T-helper 1 cell (primary cell): ENCODE measurements around the gene POLR1E.

Experiments
- DNase-seq, 5 donors: peaks; one replicate each; pipeline ENCODE4 v3.0.0-alpha.2; 2012 to 2020

Gene POLR1E

DNA sequence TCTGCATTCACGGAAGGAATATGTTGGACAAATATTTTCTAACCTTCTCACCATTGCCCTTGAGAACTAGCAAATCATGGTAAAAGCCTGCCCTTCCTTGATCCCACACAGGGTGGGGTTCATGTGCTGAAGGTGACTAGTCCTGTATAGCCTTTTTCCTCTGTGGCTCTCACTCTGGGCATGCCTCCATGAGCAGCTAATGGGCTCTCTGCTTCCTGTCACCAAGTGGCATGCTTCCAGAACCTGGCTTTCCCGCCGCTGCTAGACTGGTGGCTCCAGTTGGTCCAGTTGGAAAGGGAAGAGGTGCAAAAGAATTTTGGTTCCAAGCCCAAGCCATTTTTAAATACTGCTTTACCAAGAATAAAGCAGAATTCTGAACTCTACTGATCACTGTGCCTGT lies 54.9 kb downstream of the POLR1E start:
- DNase-seq, result no peak

DNA sequence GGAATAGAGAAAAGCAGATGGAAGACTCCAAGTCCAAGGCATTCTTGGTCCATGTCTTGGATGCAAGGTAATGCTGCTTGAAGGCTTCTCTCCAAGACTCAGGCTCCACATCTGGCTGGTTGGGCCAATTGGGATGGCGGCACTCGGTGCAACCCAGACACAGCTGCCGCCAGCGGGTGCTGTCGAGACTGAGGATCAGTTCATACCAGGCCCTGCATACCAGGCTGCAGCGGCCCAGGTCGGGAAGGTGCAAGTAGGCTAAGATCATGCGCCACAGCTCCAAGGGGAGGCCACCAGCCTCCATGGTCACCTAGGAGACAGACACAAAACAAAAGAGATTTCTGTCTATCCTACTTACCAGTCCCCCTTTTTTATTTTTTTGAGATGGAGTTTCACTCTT lies 55.7 kb downstream of the POLR1E start:
- no peak for DNase-seq

GRCh38 chr9:37542488-37542887 lies 56.7 kb downstream of the POLR1E start:
- DNase-seq, result no peak

- DNase-seq, result no peak
Measured at GRCh38 chr9:37542895-37543294, 57.1 kb downstream of the POLR1E start.

DNA sequence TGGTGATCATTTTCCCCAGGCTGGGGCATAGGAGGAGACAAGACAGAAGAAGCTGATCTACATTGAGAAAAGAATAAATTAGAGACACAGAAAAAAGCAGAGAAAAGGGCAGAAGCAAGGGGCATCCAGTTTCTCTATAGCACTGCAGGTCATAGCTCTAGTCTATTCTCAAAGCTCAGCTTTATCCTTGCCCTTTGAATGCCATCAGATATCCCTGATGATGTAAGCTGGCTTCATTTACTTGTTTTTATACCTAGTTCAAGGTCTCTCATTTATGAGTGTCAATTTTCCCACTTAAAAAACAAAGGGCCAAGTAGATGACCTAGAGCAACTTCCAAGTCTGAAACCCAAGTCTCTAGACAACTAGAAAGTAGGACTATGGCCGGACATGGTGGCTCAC lies 57.7 kb downstream of the POLR1E start:
- DNase-seq, result no peak

GRCh38 chr9:37547328-37547878 lies 61.7 kb downstream of the POLR1E start:
- DNase-seq, result no peak

GRCh38 chr9:37549527-37549926 lies 63.8 kb downstream of the POLR1E start:
- no peak for DNase-seq

DNA sequence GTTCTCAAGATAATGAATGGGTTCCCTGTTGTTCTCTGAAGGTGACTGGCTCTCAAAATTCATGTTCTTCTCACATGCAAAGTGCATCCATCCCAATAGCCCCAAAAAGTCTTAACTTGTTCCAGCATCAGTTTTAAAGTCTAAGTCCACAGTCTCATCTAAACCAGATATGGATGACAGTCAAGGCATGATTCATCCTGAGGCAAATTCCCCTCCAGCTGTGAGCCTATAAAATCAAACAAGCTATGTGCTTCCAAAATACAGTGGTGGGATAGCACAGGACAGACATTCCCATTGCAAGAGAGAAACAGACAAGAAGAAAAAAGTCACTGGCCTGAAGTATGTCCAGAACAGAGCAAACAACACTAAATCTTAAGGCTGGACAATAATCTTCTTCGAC lies 65.0 kb downstream of the POLR1E start:
- no peak for DNase-seq

GRCh38 chr9:37551468-37551867 lies 65.7 kb downstream of the POLR1E start:
- DNase-seq, result no peak

GRCh38 chr9:37551888-37552287 lies 66.1 kb downstream of the POLR1E start:
- no peak for DNase-seq
